GM19455 (cell line): ENCODE data around the gene CRYBG1.
"Not testable (repeated sequence)": the region's sequence is repeated elsewhere in the genome, so short reads cannot be mapped to it uniquely, and the experiment has no call there.

Experiments used
- ATAC-seq: cut with Tn5 transposase; IDR thresholded peaks from one replicate; pipeline ENCODE4 v1.9.1; 2021; ENCODE audit not compliant: unreplicated experiment

Gene CRYBG1

GRCh38 chr6:106581468-106581867, 221.0 kb downstream of the CRYBG1 start:
- ATAC-seq, result no peak

- no peak for ATAC-seq
Measured at GRCh38 chr6:106586815-106587415, 226.4 kb downstream of the CRYBG1 start.

- ATAC-seq, result not testable (repeated sequence)
Measured at GRCh38 chr6:106588937-106589336, 228.4 kb downstream of the CRYBG1 start.

DNA sequence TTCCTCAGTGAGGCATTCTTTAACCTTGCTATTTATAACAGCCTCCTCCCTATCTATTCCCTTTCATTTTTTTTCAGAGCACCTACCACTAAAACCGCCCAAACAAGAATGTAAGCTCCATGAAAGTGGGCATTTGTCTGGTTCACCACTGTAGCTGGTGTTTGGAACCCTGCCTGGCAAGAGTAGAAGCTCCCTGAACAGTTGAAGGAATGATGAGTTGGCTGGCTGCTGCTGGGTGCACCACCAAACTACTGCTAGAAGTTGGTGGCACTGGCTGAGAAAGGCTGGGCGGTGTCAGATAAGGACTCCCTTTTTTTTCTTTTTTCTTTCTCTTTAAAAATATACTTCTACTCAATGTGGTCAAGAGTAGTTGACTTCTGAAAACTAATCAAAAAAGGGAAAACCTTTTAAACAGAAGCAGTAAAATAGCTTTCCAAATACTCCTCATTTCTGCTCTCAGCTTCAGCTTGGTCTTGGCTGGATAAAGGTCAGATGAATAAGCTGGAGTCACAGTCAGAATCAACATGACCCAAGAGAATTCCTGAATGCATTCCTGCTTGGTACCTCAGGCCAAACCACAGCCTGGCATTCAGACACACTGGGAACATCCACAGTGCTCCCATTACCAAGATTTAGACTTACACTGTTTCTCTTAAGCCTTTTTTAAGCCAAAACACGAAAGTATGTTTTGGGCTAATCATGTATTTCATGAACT, 230.8 kb downstream of the CRYBG1 start:
- no peak for ATAC-seq

DNA sequence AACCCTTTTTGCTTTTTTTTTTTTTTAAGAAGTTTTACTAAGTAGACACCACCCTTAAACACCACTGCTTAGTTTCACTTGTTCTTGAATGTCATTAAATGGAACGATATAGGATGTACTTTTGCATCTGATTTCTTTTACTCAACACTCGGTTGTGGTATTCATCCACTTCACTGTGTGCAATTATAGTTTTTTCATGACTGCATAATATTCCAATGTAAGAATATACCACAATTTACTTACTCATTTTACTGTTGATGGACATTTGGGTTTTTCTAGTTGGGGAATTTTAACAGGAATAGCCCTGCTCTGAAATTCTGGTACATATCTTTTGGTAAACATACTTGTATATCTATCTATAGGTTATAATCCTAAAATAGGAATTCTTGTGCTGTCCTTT, 238.9 kb downstream of the CRYBG1 start:
- no peak for ATAC-seq

- ATAC-seq, result no peak
Measured at GRCh38 chr6:106600329-106600728, 239.8 kb downstream of the CRYBG1 start.

DNA sequence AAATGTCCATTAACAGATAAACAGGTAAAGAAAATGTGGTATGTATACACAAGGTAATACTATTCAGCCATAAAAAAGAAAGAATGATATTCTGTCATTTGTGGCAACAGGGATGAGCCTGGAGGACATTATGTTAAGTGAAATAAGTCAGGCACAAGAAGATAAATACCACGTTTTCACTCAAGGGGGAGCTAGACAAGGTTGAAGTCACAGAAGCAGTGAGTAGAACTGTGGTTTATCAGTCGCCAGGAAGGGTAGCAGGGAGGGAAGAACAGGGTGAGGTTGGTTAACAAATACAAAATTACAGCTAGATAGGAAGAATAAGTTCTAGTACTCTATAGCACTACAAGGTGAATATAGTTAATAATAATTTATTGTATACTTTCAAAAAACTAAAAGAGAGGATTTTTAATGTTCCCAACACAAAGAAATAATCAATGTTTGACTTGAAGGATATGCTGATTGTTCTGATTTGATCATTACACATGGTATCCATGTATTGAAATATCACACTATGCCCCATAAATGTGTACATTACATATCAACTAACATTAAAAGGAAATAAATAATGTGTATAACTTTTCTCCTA, 247.7 kb downstream of the CRYBG1 start:
- ATAC-seq, result peak; percentile 72

DNA sequence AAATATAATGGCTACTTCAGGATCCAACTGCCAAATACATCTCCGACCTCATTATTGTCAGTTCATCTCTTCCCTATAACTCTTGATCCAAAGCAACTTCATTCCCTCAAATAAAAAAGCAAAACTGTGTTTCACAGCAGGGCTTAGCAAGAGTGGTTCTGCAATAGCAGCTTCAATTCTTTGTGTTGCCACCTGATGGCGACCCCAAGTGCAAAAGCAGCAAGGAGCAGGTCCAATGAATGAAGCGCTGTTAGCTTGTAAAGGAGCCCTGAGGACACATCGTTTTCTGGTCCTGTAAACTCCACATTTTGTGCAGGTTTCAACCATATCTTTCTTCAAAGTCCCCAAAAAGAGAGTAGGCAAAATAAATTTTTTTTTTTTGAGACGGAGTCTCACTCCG, 249.2 kb downstream of the CRYBG1 start:
- no peak for ATAC-seq

DNA sequence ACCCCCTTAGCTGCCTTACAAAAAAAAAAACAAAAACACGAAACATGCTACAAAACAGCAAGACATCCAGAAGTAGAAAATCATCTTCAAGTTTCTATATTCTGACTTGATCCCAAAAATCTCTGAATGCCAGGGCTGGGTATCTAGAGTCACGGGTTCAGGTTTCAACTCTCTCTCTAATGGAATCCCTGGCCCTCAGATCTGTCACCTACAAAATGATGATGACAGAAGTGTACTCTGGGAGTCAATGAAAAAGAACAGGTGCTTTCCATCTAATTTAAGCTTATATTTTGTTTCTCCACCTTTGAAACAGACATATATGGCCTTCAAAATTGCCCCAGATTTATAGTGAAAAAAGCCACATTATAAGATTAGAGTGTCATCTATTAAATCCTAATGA, 250.5 kb downstream of the CRYBG1 start:
- ATAC-seq, result no peak

DNA sequence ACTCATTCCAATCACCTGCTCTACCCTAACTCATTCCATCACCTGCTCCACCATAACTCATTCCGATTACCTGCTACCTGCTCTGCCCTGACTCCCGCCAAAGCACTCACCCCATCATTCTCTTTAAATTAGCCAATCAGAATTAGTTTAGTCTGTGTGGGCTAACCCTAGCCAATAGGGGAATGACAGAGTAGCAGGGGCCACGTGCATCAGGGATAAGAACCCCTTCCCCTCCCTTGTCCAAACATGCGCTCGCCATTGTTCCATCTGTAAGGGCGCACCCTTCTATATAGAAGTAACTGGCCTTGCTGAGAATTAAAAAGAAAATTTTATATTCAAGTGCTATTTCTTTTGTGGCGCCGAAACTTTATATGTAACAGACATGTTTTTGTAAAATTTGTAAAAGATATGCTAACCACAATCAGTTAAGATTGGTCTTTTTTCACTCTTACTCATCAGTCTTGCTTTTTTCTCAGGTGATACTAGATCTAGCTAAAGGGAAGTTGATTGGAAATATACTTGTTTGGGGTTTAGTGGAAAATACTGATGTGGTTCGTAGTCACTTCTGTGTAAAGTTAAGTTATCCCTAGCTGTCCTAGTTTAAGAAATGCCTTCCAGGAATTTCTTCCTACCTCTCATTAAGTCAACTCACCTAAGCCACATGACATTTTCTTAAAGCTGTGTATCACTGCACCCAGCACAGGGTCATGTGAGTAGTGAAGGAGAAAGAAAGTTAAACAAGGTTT, 252.3 kb downstream of the CRYBG1 start:
- ATAC-seq, result no peak

- no peak for ATAC-seq
Measured at GRCh38 chr6:106613590-106613989, 253.1 kb downstream of the CRYBG1 start.

GRCh38 chr6:106614166-106614565, 253.6 kb downstream of the CRYBG1 start:
- no peak for ATAC-seq

DNA sequence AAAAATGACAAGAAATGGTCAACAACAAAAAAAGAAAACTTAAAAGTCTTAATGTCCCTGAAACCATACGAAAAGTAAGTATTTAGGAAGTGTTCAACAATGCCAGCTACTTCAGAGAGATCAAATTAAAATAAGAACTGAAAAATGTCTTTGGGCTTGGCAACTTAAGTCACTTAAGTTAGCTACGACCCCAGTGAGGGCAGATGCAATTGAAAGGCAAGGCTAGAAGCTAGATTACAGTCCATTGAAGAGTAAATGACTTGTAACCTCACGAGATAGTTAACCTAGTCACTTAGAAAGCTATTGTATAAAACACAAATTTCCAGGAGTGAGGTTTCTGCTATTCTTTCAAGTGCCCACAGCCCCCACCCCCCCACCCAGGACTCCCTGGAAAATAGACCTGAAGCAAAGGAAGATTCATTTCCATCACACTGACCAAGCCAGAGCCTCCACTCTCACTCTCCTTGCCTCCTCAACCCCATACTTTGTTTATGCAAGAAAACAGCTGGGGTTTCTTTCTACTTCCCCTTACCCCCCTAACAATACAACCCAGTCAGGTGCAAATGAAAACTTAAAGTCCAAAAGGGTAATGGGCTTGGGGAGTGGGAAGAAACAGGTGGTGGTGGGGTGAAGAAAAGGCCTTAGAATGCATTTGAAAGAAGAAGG, 254.2 kb downstream of the CRYBG1 start:
- ATAC-seq, result no peak

DNA sequence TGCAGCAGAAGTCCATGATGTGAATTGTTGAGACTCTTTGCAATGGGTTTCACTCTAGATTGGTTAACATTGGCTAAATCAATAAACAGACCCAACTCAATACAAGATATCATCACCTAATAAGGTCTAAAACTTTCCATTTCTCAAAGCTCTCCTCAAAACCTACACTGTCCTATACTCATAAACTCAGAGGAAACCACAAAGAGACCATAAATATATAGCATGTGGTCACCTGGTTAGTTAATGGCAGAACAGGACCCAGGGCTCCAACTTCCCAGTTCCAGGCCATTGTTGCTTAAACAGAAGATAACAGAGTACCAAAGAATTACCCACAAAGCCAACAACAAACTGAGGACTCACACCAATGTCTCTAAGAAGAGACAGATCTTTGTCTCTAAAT, 256.8 kb downstream of the CRYBG1 start:
- ATAC-seq, result no peak

DNA sequence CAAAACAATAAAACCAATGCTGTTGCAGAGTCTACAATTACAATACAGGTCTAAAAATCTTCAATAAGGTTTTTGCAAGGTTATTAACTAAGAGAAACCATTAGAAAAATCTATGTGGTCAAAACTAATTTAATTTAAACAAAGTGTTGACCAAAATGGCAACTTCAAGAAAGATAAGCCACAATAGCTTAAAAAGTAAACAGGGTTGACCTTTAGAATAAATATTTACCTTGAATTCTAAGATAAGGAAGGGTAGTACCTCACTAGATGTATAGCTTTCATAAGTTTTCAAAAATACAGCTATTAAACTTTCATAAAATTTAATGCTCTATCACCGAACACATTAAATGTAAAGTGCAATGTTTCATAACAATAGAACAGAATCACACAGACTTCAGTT, 257.3 kb downstream of the CRYBG1 start:
- no peak for ATAC-seq

DNA sequence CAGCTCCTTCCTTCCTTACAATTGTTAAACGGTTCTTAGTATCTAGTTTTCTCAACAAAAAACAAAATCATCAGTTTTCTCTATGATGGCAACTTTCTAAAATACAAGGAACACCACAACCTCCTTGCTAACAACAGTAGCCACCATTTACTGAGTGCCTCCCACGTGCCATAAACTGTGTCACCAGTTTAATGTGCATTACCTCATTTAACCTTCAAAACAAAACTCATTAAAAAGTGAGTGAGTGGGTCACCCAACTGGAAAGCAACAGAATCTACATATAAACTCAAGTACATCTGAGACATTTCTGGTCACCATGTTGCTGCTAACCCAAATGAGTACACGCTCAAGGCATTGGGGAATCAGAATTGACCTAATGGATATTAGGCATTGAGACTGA, 257.8 kb downstream of the CRYBG1 start:
- no peak for ATAC-seq

- ATAC-seq, result no peak
Measured at GRCh38 chr6:106619223-106619622, 258.7 kb downstream of the CRYBG1 start.

GRCh38 chr6:106620931-106621672, 260.6 kb downstream of the CRYBG1 start:
- ATAC-seq, result no peak
